Measurements from ENCODE around the gene TRAPPC5. TPM values are rescaled to one million over a fixed set of nuclear protein-coding genes. Genes with fewer than 3 reads are reported as not detected.

Gene TRAPPC5
- total RNA-seq, 1 donor from 2014 or later = 108 TPM

DNA sequence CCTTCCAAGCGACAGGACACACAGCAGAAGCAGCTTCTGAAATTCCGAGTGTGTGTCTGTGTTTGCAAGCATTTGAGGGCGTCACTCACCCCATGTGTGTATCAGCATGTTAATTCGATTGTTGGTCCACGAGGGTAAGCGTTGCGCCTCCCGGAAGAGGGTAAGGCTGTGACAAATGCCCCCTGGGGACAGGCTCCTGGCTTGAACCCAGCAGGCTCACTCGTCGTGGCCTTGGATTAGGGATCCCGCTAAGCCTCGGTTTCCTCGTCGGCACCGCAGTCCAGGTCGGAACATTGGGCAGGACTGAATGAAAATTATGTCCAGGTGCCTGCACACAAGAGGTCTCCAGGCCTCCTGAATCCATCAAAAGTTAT is 44.3 kb upstream of the TRAPPC5 start:
- H3K9me3 Mint-ChIP-seq (ENCODE audit: unreplicated experiment) = no peaks in the 10 kb centered on the region
- H3K36me3 Mint-ChIP-seq (ENCODE audit: unreplicated experiment) = no peaks in the 10 kb centered on the region
- DNase-seq (ENCODE audit: extremely low spot score, unreplicated experiment) = no peak
- no peaks in the 10 kb centered on the region for H3K4me1 Mint-ChIP-seq (ENCODE audit: unreplicated experiment)
- peak overlapping the region; percentile 40 for H3K4me3 Mint-ChIP-seq (ENCODE audit: unreplicated experiment)
- H3K27ac Mint-ChIP-seq (ENCODE audit: unreplicated experiment) = no peak overlapping the region
- TF ChIP-seq, protein P1, sequence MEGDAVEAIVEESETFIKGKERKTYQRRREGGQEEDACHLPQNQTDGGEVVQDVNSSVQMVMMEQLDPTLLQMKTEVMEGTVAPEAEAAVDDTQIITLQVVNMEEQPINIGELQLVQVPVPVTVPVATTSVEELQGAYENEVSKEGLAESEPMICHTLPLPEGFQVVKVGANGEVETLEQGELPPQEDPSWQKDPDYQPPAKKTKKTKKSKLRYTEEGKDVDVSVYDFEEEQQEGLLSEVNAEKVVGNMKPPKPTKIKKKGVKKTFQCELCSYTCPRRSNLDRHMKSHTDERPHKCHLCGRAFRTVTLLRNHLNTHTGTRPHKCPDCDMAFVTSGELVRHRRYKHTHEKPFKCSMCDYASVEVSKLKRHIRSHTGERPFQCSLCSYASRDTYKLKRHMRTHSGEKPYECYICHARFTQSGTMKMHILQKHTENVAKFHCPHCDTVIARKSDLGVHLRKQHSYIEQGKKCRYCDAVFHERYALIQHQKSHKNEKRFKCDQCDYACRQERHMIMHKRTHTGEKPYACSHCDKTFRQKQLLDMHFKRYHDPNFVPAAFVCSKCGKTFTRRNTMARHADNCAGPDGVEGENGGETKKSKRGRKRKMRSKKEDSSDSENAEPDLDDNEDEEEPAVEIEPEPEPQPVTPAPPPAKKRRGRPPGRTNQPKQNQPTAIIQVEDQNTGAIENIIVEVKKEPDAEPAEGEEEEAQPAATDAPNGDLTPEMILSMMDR (IDR thresholded peaks at IDR 0.05) = no peak
- peaks cover 16% of the 10 kb centered on the region for H3K27me3 Mint-ChIP-seq (ENCODE audit: unreplicated experiment)

DNA sequence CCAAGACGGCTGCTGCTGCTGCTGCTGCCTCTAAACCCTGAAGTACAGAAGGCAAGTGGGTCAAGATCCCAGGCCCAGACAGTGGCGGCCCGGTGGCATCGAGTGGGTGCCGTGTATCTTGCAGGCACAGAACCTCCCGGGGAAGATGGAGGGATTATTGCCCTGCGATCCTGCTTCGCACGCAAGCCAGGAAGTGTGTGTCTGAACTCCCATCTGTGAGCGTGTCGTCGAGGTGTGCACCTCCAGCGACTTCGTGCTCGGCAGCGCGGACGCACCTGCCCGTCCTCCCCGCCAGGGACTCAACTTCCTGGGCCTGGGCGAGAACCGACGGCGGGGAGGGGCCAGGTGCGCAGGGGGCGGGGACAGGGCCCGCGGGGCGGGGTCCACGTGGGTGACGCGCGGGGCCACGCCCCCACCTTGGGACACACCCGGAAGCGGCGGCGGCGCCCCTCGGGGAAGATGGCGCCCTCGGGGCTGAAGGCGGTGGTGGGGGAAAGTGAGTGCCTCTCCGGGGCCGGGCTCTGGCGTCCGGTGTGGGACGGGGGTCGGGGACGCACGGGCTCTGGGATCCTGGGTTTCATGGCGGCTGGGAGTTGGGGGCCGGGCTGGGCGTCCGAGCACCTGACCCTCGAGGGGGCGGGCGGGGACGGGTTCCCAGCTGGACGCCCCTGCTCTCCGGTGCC is 43.8 kb upstream of the TRAPPC5 start, which contains the start of gene STXBP2:
STXBP2 (plus strand) TSS at position 420 of the 683 bp plus-strand sequence; CDS start at position 460, 40 bp downstream.
- Mint-ChIP-seq H3K36me3 (ENCODE audit: unreplicated experiment) (no peaks in the 10 kb centered on the region), H3K27ac (ENCODE audit: unreplicated experiment) (no peak within 1 kb of the TSS), H3K4me1 (ENCODE audit: unreplicated experiment) (no peaks in the 10 kb centered on the region), H3K27me3 (ENCODE audit: unreplicated experiment) (peaks cover 16% of the 10 kb centered on the region), H3K9me3 (ENCODE audit: unreplicated experiment) (no peaks in the 10 kb centered on the region), H3K4me3 (ENCODE audit: unreplicated experiment) (peak within 1 kb of the TSS; percentile 57)
- DNase-seq (ENCODE audit: extremely low spot score, unreplicated experiment) = no peak
- TF ChIP-seq, protein P1 (IDR thresholded peaks at IDR 0.05) = no peak

DNA sequence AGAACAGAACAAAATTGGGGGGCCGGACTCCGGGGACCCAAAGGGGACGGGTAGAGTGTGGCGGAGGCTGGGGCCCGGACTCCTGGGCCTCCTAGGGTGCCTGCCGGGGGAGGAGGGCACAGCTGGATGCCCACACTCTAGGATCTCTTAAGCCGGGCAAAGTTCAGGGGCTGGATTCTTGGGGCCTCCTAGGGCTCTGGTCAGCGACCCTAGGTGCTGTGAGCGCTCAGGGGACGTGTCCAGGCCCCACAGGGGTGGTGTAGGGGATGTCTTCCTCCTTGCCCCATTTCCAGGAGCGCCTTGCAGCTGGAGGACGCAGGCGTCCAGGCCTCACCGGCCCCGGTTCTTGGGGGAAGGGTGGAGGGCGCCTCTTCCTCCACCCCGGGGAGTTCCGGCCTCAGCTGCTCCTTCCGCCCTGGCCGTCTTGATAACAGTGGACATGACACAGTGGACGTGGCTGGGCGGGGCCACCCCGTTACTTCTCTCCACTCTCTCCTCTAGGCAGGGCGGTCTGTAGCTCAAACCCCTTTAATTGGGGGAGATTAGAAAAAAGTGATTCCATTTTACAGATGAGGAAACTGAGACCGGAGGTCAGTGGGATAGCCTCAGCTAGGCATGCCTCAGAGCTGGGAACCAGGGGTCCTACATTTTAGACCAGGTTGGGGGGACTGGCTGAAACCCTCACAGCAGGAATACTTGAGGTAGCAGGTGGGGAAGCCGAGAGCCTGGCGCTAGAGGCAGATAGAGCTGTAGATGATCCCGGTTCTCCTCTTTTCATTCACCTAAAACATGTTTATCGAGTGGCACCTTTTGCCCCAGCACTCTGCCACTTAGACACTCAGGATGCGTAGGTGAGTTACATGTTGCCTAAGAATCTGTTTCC is 43.0 kb upstream of the TRAPPC5 start:
- H3K4me3 Mint-ChIP-seq (ENCODE audit: unreplicated experiment) = peak overlapping the region; percentile 57
- TF ChIP-seq, protein P1 (IDR thresholded peaks at IDR 0.05) = no peak
- no peak overlapping the region for H3K27ac Mint-ChIP-seq (ENCODE audit: unreplicated experiment)
- H3K27me3 Mint-ChIP-seq (ENCODE audit: unreplicated experiment) = peaks cover 16% of the 10 kb centered on the region
- DNase-seq (ENCODE audit: extremely low spot score, unreplicated experiment) = no peak
- no peaks in the 10 kb centered on the region for H3K4me1 Mint-ChIP-seq (ENCODE audit: unreplicated experiment)
- no peaks in the 10 kb centered on the region for H3K36me3 Mint-ChIP-seq (ENCODE audit: unreplicated experiment)
- H3K9me3 Mint-ChIP-seq (ENCODE audit: unreplicated experiment) = no peaks in the 10 kb centered on the region

DNA sequence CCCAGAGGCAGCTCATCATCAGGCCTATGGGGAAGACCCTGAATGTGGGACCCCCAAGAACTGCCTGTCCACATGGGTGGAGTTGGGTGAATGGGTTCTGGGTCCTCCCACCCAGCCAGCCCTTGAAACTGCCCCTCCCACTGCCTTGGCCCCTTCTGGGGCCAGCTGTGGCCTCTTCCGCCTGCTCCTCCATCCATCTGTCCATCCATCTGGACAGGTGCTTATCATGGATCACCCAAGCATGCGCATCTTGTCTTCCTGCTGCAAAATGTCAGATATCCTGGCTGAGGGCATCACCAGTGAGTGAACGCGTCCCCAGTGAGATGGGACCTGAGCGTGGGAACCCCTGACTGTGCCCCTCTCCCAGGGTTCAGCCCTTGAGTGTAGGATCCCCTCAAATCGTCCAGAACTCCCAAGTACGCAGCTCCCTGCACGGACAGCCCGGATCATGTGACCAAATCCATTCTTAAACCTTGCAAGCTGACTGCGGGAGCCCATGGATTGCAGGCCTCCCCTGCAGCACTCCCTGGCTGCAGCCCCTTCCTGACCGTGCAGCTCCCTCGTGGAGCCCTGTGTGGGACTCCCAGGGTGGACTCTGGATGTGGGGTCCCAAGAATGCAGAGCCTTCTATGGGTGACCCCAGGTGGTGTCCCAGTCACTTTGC is 41.7 kb upstream of the TRAPPC5 start:
- Mint-ChIP-seq H3K36me3 (ENCODE audit: unreplicated experiment) (no peaks in the 10 kb centered on the region), H3K27ac (ENCODE audit: unreplicated experiment) (no peak overlapping the region), H3K4me3 (ENCODE audit: unreplicated experiment) (no peak overlapping the region), H3K4me1 (ENCODE audit: unreplicated experiment) (no peaks in the 10 kb centered on the region), H3K9me3 (ENCODE audit: unreplicated experiment) (no peaks in the 10 kb centered on the region), H3K27me3 (ENCODE audit: unreplicated experiment) (peaks cover 16% of the 10 kb centered on the region)
- TF ChIP-seq, protein P1 (IDR thresholded peaks at IDR 0.05) = no peak
- no peak for DNase-seq (ENCODE audit: extremely low spot score, unreplicated experiment)

Data from osteocyte (in vitro differentiated cells).